ENCODE results near the gene DAB2IP. TPM values are rescaled to one million over a fixed set of nuclear protein-coding genes. Genes with fewer than 3 reads are reported as not detected.

The DAB2IP gene
- total and polyA plus RNA-seq, 2 donors (not counting 1 experiment from before 2014, with no cell fraction given), result 14.6 to 16.5 TPM

- no peak overlapping the region for H2AFZ ChIP-seq (ENCODE audit: low read length)
- TF ChIP-seq CTCF (conservative IDR thresholded peaks at IDR 0.05 in 1 of 2, IDR thresholded peaks at IDR 0.05 in 1 of 2; ENCODE audit: low read depth in 1 of 2, low read length in 2 of 2), result no peak
- TF ChIP-seq EZH2 (IDR thresholded peaks at IDR 0.05; ENCODE audit: low read length, missing control alignments), result no peak
- H4K20me1 ChIP-seq (ENCODE audit: control insufficient read depth, extremely low read depth, insufficient read depth, low read length), result no peaks in the 10 kb centered on the region
- H3K4me1 ChIP-seq (ENCODE audit: control insufficient read depth, extremely low read depth, insufficient read depth, low read length), result no peaks in the 10 kb centered on the region
- no peak overlapping the region for H3K27ac ChIP-seq (ENCODE audit: insufficient read depth, low read length)
- no peak overlapping the region for H3K4me2 ChIP-seq (ENCODE audit: extremely low read depth, insufficient read depth, low read length)
- no peaks in the 10 kb centered on the region for H3K79me2 ChIP-seq (ENCODE audit: control insufficient read depth, insufficient read depth, low read length)
- H3K27me3 ChIP-seq (ENCODE audit: control insufficient read depth, insufficient read depth, low read length), result no peaks in the 10 kb centered on the region
- DNase-seq (ENCODE audit: low read depth in 2 of 2), result no peak
- no peak overlapping the region for H3K4me3 ChIP-seq (replicated peaks in 1 of 4; ENCODE audit: control extremely low read depth in 1 of 4, insufficient read depth in 1 of 4, low read depth in 3 of 4, low read length in 4 of 4)
- no peaks in the 10 kb centered on the region for H3K9me3 ChIP-seq (ENCODE audit: control insufficient read depth, insufficient read depth, low read depth, low read length)
- H3K9ac ChIP-seq (ENCODE audit: insufficient read depth, low read length), result no peak overlapping the region
- peaks cover 12% of the 10 kb centered on the region for H3K36me3 ChIP-seq (ENCODE audit: control insufficient read depth, insufficient read depth, low read length)
These were observed 107.3 kb downstream of the DAB2IP start for GRCh38 chr9:121758693-121759092.

- H3K79me2 ChIP-seq (ENCODE audit: control insufficient read depth, insufficient read depth, low read length), result no peaks in the 10 kb centered on the region
- H3K9me3 ChIP-seq (ENCODE audit: control insufficient read depth, insufficient read depth, low read depth, low read length), result no peaks in the 10 kb centered on the region
- no peak overlapping the region for H3K4me2 ChIP-seq (ENCODE audit: extremely low read depth, insufficient read depth, low read length)
- H4K20me1 ChIP-seq (ENCODE audit: control insufficient read depth, extremely low read depth, insufficient read depth, low read length), result no peaks in the 10 kb centered on the region
- H2AFZ ChIP-seq (ENCODE audit: low read length), result no peak overlapping the region
- DNase-seq (ENCODE audit: low read depth in 2 of 2), result no peak
- no peak for TF ChIP-seq EZH2 (IDR thresholded peaks at IDR 0.05; ENCODE audit: low read length, missing control alignments)
- no peak for TF ChIP-seq CTCF (conservative IDR thresholded peaks at IDR 0.05 in 1 of 2, IDR thresholded peaks at IDR 0.05 in 1 of 2; ENCODE audit: low read depth in 1 of 2, low read length in 2 of 2)
- no peak overlapping the region for H3K9ac ChIP-seq (ENCODE audit: insufficient read depth, low read length)
- no peak overlapping the region for H3K27ac ChIP-seq (ENCODE audit: insufficient read depth, low read length)
- no peak overlapping the region for H3K4me3 ChIP-seq (replicated peaks in 1 of 4; ENCODE audit: control extremely low read depth in 1 of 4, insufficient read depth in 1 of 4, low read depth in 3 of 4, low read length in 4 of 4)
- H3K27me3 ChIP-seq (ENCODE audit: control insufficient read depth, insufficient read depth, low read length), result no peaks in the 10 kb centered on the region
- H3K4me1 ChIP-seq (ENCODE audit: control insufficient read depth, extremely low read depth, insufficient read depth, low read length), result peaks cover 6% of the 10 kb centered on the region
- peaks cover 14% of the 10 kb centered on the region for H3K36me3 ChIP-seq (ENCODE audit: control insufficient read depth, insufficient read depth, low read length)
These were observed 108.6 kb downstream of the DAB2IP start for GRCh38 chr9:121759996-121760395.

- Histone ChIP-seq H2AFZ (ENCODE audit: low read length) (no peak overlapping the region), H3K4me2 (ENCODE audit: extremely low read depth, insufficient read depth, low read length) (no peak overlapping the region), H3K27me3 (ENCODE audit: control insufficient read depth, insufficient read depth, low read length) (no peaks in the 10 kb centered on the region), H4K20me1 (ENCODE audit: control insufficient read depth, extremely low read depth, insufficient read depth, low read length) (no peaks in the 10 kb centered on the region), H3K9me3 (ENCODE audit: control insufficient read depth, insufficient read depth, low read depth, low read length) (no peaks in the 10 kb centered on the region), H3K4me1 (ENCODE audit: control insufficient read depth, extremely low read depth, insufficient read depth, low read length) (peaks cover 9% of the 10 kb centered on the region), H3K36me3 (ENCODE audit: control insufficient read depth, insufficient read depth, low read length) (peaks cover 14% of the 10 kb centered on the region), H3K4me3 (replicated peaks in 1 of 4; ENCODE audit: control extremely low read depth in 1 of 4, insufficient read depth in 1 of 4, low read depth in 3 of 4, low read length in 4 of 4) (no peak overlapping the region), H3K27ac (ENCODE audit: insufficient read depth, low read length) (no peak overlapping the region), H3K9ac (ENCODE audit: insufficient read depth, low read length) (no peak overlapping the region), H3K79me2 (ENCODE audit: control insufficient read depth, insufficient read depth, low read length) (no peaks in the 10 kb centered on the region)
- TF ChIP-seq CTCF (conservative IDR thresholded peaks at IDR 0.05 in 1 of 2, IDR thresholded peaks at IDR 0.05 in 1 of 2; ENCODE audit: low read depth in 1 of 2, low read length in 2 of 2) (no peak), EZH2 (IDR thresholded peaks at IDR 0.05; ENCODE audit: low read length, missing control alignments) (no peak)
- no peak for DNase-seq (ENCODE audit: low read depth in 2 of 2)
These were observed 109.1 kb downstream of the DAB2IP start for GRCh38 chr9:121760571-121760970.
